BJ (cell line): ENCODE results near the gene TMEM121B. TPM values are rescaled to one million over a fixed set of nuclear protein-coding genes. Genes with fewer than 3 reads are reported as not detected.

Experiments
- CTCF ChIA-PET: fragments of 350-600 bp; formaldehyde crosslinking; extraction: SDS; loops from one replicate; lab custom pipeline; 2021; ENCODE audit warnings: antibody characterized with exemption, inconsistent platforms; lab: Yijun Ruan, JAX
- POLR2A ChIA-PET: fragments of 300-600 bp; sonication (Branson Sonifier 250); formaldehyde crosslinking; extraction: SDS; loops from one replicate; lab custom pipeline; 2021; ENCODE audit warnings: antibody characterized with exemption; lab: Charles Lee
- DNase-seq: peaks from one replicate; pipeline ENCODE4 v3.0.0-alpha.2; 2011; ENCODE audit warnings: low read depth
- H3K27me3 ChIP-seq: 2 replicates; pipeline ENCODE4 v1.6.0; 2011; ENCODE audit warnings: low read length; ENCODE audit not compliant: control insufficient read depth, insufficient read depth
- H3K36me3 ChIP-seq: 2 replicates; pipeline ENCODE4 v1.5.1; 2011; ENCODE audit warnings: low read length; ENCODE audit not compliant: control insufficient read depth, insufficient read depth
- H3K4me3 ChIP-seq: 2 replicates; pipeline ENCODE4 v1.5.1; 2011; ENCODE audit warnings: low read depth, mild to moderate bottlenecking, control low read depth, low read length
- polyA plus RNA-seq: library from polyadenylated mRNA; depleted of rRNA; stranded (reverse); fragments of >200 nt; gene quantifications from 2 replicates; pipeline ENCODE4 v1.2.3, GENCODE V29; 2011
- TF ChIP-seq, protein P1 (sequence below): IDR thresholded peaks from 2 replicates; pipeline ENCODE4 v1.5.1; 2011; ENCODE audit warnings: low read depth, mild to moderate bottlenecking, control low read depth, inconsistent platforms, low read length, moderate library complexity; ENCODE audit not compliant: insufficient read depth

TMEM121B gene
- polyA plus RNA-seq, 1 experiment: 0.04 TPM

GRCh38 chr22:17108256-17109112 is 12.7 kb downstream of the TMEM121B start:
- Histone ChIP-seq H3K27me3 (no peaks in the 10 kb centered on the region), H3K4me3 (no peak overlapping the region), H3K36me3 (peaks cover 23% of the 10 kb centered on the region)
- TF ChIP-seq, protein P1, sequence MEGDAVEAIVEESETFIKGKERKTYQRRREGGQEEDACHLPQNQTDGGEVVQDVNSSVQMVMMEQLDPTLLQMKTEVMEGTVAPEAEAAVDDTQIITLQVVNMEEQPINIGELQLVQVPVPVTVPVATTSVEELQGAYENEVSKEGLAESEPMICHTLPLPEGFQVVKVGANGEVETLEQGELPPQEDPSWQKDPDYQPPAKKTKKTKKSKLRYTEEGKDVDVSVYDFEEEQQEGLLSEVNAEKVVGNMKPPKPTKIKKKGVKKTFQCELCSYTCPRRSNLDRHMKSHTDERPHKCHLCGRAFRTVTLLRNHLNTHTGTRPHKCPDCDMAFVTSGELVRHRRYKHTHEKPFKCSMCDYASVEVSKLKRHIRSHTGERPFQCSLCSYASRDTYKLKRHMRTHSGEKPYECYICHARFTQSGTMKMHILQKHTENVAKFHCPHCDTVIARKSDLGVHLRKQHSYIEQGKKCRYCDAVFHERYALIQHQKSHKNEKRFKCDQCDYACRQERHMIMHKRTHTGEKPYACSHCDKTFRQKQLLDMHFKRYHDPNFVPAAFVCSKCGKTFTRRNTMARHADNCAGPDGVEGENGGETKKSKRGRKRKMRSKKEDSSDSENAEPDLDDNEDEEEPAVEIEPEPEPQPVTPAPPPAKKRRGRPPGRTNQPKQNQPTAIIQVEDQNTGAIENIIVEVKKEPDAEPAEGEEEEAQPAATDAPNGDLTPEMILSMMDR: no peak
- POLR2A ChIA-PET: no interaction called here
- no peak for DNase-seq
- CTCF ChIA-PET: interaction anchor here (1.3 kb wide), 1 partner anchor 12 kb away, joined by 4 read pairs; no protein-coding TSS in a partner anchor

- TF ChIP-seq, protein P1: no peak
- peaks cover 29% of the 10 kb centered on the region for H3K36me3 ChIP-seq
- no peak overlapping the region for H3K4me3 ChIP-seq
- POLR2A ChIA-PET: no interaction called here
- CTCF ChIA-PET: interaction anchor here (1.3 to 1.7 kb wide), 3 partner anchors 11 to 32 kb away, joined by 3 to 5 read pairs (median 4); no protein-coding TSS in a partner anchor
- H3K27me3 ChIP-seq: no peaks in the 10 kb centered on the region
- no peak for DNase-seq
Measured at GRCh38 chr22:17107547-17107810, 13.7 kb downstream of the TMEM121B start.

GRCh38 chr22:17106785-17107546 is 14.2 kb downstream of the TMEM121B start:
- ChIA-PET CTCF (interaction anchor here (1.3 to 1.7 kb wide), 3 partner anchors 11 to 32 kb away, joined by 3 to 5 read pairs (median 4); no protein-coding TSS in a partner anchor), POLR2A (no interaction called here)
- Histone ChIP-seq H3K27me3 (no peaks in the 10 kb centered on the region), H3K36me3 (peaks cover 32% of the 10 kb centered on the region), H3K4me3 (no peak overlapping the region)
- TF ChIP-seq, protein P1: no peak
- DNase-seq: no peak

GRCh38 chr22:17106161-17106784 is 14.9 kb downstream of the TMEM121B start:
- Histone ChIP-seq H3K27me3 (no peaks in the 10 kb centered on the region), H3K36me3 (peaks cover 39% of the 10 kb centered on the region), H3K4me3 (no peak overlapping the region)
- ChIA-PET POLR2A (no interaction called here), CTCF (interaction anchor here (1.2 to 1.7 kb wide), 2 partner anchors 12 to 65 kb away, joined by 5 read pairs; no protein-coding TSS in a partner anchor)
- TF ChIP-seq, protein P1: no peak
- DNase-seq: no peak
